ENCODE data around the gene RNF113B.

The RNF113B gene

DNA sequence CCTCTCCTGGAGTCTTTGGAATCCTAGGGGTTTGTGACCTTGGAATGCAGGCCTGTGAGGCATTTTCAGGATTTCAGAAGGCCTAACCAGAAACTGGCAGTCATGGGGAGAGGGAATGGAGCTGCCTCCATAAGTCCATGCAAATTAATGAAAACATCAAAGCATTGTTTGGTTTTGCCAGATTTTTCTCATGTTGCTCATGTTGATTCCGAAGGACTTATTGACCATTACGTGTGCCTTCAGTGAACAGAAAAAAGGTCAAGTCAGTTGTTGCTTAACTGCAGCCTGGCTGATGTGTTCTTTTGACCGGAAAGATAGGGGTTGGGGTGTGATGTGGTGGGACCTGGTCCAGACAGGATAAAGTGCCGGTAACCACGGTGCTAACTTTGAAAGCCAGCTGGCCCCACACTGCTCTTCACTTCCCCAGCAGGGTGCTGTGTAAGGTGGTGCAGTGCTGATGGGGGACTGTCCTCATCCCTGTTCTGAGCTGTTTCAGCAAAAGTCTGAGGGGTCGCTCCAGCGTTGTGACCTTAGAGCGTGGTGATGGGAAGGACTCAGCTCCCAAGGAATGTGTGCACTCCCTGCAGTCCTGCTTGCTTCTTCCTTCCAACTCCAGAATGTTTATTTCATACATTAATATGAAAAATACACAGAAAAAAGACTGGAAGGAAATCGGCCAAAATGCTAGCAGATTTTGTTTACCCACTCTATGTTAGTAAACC lies 3.5 kb downstream of the RNF113B start:
- DNase-seq (ENCODE audit: low read depth): no peak

- DNase-seq (ENCODE audit: low read depth): no peak
Observed at GRCh38 chr13:98172590-98173422, 4.3 kb downstream of the RNF113B start.

GRCh38 chr13:98171900-98172589 lies 5.0 kb downstream of the RNF113B start:
- no peak for DNase-seq (ENCODE audit: low read depth)

- no peak for DNase-seq (ENCODE audit: low read depth)
Observed at GRCh38 chr13:98169331-98169730, 7.7 kb downstream of the RNF113B start.

DNA sequence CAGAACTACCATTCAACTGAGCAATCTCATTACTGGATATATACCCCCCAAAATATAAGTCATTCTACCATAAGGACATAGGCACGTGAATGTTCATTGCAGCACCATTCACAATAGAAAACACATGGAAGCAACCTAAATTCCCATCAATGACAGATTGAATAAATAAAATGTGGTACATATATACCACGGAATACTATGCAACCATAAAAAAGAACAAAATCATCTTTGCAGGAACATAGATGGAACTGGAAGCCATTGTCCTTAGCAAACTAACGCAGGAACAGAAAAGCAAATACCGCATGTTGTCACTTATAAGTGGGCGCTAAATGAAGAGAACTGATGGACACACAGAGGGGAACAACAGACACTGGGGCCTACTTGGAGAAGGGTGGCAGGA lies 14.1 kb downstream of the RNF113B start:
- no peak for DNase-seq (ENCODE audit: low read depth)

DNA sequence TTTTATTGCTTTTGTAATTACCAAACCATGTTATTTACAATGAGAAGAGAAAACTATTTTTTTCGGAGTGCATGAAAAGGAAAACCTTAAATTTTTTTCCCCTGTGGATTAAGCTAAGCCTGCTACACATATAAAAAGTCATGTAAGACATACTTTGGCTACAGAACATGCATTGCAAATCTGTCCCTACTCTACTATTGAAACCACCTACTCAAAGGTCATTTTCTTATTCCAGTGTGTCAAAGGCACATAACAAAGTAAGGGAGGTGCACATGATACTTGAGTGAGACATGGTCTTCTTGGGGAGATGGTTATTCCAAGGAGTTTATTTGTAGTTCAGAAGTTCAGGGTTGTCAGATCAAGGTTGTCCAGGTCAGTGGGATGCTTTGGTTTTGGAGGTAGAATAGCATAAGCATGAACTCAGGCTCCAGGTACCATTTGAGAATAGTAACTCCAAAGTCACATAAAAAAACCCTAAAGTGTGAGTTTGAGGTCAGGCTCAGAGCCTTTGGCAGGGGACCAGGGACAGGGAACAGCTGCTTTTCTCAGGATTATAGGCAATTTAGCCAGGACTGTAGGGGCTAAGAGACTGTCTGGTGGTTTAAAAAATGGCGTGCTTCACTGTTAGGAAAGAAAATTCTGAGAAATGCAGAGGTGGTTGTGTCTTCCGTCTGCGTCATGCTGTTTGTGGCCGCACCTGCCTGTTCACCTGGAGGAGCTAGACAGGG lies 18.7 kb downstream of the RNF113B start:
- no peak for DNase-seq (ENCODE audit: low read depth)

- DNase-seq (ENCODE audit: low read depth): no peak
Observed at GRCh38 chr13:98157609-98158008, 19.5 kb downstream of the RNF113B start.

DNA sequence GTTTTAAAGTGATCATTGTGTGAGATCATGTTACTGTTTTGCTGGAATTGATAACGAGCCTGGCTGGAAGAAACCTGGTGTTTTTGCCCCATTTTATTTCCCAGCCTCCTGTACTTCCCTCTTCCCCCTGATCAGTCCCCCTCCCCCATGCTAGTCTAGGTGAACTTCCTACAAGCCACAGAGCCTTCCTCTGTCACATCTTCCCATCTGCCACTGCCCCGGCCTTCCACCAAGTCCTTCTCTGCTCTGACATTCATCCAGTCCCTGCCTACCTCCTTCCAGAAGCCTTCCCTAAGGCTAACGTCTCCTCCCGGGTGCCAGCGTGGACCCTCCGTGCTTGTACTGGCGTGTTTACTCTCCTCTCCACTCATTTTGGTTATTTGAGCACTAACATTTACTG lies 19.9 kb downstream of the RNF113B start:
- no peak for DNase-seq (ENCODE audit: low read depth)

- DNase-seq (ENCODE audit: low read depth): no peak
Observed at GRCh38 chr13:98156259-98156658, 20.8 kb downstream of the RNF113B start.

DNA sequence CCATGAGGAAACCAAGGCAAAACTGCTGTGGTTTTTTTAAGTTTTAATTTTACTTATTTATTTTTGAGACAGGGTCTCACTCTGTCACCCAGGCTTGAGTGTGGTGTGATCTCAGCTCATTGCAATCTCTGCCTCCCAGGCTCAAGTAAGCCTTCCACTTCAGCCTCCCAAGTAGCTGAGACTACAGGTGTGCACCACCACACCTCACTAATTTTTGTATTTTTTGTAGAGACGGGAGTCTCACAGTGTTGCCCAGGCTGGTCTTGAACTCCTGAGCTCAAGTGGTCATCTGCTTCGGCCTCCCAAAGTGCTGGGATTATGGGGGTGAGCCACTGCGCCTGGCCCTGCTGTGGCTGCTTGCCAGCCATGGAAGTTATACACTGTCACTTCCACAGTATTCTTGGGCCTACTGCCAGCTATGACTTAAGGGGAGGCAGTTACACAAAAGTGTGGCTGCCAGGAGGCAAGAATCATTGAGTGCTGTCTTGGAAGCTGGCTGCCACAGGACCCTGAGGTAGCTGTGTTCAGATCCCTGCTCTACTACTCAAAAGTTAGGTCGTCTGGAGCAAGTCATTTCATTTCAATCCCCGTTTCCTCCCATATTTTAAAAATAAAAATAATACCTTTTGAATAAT lies 21.5 kb downstream of the RNF113B start:
- DNase-seq (ENCODE audit: low read depth): no peak

DNA sequence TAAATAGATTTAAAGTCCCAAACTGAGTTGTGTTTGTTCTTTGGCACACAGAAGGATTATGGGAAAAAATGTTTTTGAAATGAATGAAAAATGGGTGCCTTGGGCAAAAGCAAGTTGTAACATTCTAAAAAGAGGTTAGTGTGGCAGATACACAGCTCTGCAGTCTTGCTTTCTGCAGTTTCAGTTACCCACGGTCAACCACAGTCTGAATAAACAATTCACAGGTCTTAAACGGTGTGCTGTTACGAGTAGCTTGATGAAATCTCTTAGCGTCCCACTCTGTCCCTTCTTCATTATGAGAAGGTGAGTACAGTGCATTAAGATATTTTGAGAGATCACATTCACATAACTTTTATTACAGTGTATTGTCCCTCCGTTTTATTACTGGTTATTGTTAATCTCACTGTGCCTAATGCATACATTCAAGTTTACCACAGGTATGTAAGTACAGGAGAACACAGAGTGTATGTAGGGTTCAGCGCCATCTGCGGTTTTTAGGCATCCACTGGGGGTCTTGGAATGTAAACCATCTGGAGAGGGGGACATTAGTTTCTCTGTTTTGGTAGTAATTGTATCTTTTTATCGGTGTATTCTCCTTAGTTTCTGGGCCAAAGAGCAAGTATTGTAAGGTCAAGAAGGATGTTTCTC lies 26.1 kb downstream of the RNF113B start:
- no peak for DNase-seq (ENCODE audit: low read depth)

GRCh38 chr13:98147521-98147920 lies 29.5 kb downstream of the RNF113B start:
- DNase-seq (ENCODE audit: low read depth): no peak

DNA sequence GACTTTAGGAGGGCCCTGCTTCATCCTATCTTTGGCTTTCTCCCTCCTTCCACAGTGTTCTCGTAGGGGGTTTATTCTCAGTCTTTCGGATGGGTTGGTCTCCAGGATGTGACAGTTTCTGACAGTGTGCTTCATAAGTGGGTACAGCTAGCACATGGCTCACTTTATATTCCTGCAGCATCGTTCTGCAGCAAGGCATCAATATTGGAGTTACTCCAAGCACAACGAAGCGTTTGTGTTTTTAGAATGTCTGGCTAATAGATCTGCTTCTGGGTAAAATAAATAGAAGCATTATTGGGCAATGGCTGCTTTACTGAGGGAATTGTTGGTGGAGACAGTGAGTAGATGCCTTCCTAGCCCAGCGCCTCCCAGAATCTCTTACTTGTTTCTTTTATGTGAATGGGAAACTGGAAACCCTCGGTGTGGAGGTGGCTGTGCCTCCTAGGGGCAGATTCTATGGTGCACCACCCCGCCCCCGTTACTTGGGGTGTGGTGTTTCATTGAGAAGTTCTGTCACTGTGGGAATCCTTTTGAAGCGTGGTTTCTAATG lies 32.2 kb downstream of the RNF113B start:
- no peak for DNase-seq (ENCODE audit: low read depth)

DNA sequence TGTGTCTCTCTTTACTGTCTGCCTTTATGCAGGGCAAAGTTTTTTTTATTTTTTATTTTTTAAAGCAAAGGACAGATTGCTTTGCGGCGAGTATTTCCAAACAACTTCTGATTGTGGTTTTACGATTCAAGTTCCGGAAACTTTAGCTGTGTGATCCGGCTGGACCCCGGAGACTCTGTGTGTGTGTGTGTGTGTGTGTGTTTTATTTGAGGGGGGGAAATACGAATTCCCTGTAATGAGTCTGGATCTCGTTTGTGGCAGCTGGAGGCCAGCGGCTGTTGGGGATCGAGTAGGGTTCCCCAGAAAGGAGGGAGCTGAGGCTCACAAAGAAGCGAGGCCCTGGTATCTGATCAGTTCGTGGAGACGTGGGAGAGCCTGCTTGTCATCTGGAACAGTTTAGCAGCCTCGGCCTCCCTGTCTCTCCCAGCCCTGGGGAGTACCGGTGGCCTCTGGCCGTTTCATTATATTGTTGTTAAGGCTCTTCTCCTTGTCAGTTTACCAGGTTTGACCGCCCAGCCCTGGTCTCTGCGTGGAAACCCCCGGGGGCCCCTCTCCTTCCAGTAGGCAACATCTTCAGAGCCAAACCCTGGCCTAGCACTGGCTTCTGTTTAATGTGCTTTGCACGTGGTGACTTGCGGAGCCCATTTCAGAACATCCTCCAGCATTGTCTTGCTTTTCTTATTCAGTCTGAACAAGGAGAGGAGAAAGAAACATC lies 32.9 kb downstream of the RNF113B start:
- DNase-seq (ENCODE audit: low read depth): no peak

- DNase-seq (ENCODE audit: low read depth): no peak
Observed at GRCh38 chr13:98143601-98144026, 33.5 kb downstream of the RNF113B start.

- no peak for DNase-seq (ENCODE audit: low read depth)
Observed at GRCh38 chr13:98143157-98143553, 33.9 kb downstream of the RNF113B start.

DNA sequence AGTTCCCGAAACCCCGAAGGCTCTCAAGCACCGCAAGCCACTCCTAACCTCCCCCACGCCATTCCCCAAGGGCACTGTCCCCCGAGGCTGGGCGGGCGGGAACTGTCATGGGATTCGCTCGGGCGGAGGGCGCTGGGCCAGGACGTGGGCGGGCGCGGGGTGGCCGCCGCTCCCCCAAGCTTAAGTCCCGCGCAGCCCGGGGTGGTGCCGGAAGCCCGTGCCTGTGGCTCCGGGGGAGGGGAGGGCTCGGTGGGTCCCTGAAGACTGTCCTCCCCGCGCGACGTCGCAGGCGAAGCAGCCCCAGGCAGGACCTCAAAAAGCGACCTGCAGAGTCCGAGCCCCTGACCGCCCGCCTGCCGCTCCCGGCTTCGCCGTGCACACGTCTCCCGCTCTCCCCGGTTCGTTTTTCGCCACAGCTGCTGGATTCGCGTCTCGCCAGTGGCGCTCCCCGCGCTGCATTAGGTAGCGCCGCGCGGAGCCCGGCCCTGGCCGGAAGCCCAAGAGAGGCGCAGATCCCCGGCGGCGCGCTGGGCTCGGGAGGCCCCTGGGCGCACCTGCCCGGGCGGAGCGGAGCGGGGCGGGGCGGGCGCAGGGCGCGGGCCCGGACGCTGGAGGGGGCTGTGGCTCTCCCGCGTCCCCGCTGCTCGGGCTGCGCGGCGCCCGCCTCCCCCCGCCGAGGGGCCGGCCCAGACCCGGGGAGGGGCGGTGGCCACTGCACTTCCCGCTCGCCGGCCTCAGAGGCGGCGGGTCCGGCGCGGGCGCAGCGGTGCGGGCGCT lies 34.5 kb downstream of the RNF113B start, which contains the start of gene FARP1:
FARP1 (plus strand) TSS at position 715 of the 777 bp plus-strand sequence. CDS start 70,149 bp downstream, outside the sequence.
- DNase-seq (ENCODE audit: low read depth): no peak

DNA sequence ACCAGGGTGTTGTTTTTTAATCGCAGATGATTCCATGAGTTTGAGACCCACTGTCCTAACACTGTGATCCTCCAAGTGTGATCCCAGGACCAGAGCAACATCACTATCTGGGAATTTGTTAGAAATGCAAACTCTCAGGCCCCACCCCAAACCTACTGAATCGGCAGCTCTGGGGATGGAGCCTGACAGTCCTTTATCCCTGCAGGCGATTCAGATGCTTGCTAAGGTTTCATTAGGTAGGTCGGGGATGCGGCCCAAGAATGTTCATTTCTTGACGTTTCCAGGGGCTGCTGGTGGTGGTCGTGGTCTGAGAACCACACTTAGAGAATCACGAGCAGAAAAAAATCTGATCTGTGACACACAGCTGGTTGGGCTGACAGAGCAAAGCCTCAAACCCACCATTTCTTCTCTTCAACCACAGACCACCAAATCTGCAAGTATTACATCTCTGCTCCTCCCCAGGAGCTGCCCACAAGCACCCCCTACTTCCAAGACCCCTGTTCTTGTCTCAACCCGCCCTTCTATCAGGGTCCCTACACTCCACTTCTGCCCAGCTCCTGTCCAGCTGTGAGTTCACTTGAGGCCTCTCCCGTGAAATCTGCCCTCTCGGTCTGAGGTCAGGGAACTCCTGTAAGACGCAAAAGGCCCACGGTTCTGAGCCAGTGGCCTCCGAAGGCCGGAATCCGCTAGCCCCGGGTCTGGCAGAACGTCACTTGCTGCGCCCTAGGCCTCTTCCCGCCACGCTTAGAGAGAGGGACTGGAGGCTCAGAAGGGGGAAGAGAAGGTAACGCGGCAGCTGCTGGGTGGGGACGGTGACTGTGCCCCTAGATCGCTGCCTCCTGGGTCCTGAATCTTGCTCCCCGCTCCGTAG lies 35.3 kb downstream of the RNF113B start:
- DNase-seq (ENCODE audit: low read depth): no peak

Measured in T-helper 22 cell (primary cell).